Activated CD8-positive, alpha-beta memory T cell treated with anti-CD3 and anti-CD28 coated beads, Interleukin-2, amount 50 U/mL, for 4 hours (primary cell): ENCODE results near the gene COMMD10.

Source experiments
- DNase-seq: peaks from one replicate; pipeline ENCODE4 v3.0.0-alpha.2; 2020

COMMD10 gene

DNA sequence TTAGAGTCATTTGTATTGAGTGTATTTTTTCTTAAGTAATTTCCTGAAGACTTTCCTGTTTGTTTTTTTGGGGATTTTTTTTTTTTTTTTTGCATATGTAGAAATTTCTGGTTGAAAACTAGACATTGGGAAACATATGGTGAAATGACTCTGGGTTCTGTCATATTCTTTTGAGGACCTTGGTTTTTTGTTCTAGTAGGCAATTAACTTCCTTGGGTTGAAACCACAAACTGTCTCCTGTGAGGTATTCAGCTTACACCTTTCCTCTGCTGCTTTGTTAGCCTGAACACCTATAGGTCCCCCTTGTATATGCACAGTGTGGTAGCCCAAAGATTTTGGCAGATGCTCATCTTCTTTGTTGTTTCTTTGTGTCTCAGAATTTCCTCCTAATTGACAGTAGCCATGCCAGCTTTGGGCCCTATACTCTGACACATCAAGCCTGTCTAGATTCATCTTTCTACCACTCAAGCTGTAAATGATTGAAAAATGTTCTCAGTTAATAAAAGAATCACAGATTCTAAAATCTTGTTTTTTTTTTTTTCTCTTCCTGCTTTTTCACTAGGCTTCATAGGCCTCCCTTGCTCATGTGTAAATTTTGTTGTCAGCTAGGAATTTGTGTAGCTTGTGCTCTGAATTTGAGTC, 140.6 kb downstream of the COMMD10 start:
- DNase-seq: no peak

DNA sequence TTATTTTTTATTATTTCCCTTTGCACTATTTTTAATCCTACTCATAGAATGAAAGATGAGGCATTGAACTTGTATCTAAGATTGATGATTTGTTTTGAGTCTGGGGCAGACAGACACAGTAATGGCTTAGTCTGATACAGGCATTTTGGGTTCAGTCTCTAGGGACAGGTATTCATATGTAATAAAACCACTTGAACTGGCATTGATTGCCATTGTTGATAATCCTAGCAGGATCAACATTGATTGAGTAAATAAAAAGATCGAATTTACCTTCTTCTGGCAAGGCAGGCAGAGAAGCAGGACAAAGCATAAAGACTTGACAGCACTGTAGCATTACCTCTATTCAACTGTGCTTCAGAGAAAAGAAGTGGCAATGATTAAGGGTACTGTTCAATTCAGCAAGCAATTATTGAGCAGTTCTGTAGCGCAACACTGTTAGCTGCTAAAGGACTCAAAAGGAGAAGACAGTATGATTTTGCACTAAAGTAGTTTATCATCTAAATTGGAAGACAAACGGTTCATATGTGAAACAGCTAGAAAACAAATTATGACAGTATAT, 144.4 kb downstream of the COMMD10 start:
- no peak for DNase-seq

DNA sequence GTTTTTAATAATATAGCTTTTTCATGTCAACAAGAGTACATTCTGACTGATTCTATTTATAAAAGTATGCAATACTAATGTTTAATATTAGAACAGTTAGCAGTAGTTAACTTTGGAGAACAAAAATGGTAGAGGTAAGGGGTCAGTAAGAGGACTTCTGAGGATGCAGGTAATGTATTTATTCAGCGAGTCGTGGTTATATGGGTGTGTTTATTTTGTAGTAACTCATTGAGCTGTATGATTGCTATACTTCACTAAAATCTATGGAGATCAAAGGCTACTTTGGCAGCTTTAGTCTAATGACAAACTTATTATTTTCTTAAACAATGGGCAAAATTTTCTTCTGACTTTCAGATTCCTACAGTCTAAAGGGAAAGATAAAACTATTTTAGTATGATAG, 146.5 kb downstream of the COMMD10 start:
- DNase-seq: no peak

GRCh38 chr5:116234681-116235080, 149.9 kb downstream of the COMMD10 start:
- DNase-seq: no peak

- no peak for DNase-seq
Measured at GRCh38 chr5:116237917-116238500, 153.2 kb downstream of the COMMD10 start.

DNA sequence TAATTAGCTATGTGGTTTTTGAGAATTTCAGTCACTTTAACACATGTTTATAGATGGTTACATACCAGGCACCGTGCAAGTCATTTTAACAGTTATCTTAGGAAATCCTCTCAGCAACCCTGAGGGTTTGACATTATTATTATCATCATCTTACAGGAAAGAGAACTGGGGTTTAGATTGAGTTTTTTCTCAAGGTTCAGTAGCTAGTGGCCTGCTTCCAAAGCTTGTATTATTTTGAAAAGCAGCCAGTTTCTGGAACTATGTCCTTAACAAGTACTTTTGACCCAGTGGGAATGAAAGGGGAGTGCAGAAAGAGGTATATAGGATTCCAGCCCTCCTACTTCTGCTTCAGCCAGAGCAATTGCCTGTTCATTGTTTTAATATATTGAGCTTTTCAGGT, 157.5 kb downstream of the COMMD10 start:
- DNase-seq: no peak

GRCh38 chr5:116248432-116248831, 163.6 kb downstream of the COMMD10 start:
- no peak for DNase-seq

GRCh38 chr5:116249648-116250047, 164.8 kb downstream of the COMMD10 start:
- DNase-seq: no peak

DNA sequence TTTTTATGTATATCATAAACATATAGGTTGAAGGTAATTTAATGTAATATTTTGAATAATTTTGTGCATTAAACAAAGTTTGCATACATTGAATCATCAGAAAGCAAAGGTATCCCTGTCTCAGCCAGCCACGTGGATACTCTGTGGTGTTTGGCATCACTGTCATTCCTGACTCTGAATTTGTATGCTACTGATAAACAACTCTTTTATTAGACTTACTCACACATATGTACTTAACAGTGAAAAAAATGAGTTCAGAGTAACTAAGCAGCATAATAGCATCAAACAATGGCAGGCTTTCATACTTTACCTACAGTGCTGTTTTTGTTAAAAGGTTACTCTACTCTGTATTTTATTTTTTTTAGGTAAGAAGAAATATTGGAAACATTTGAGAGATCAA, 171.9 kb downstream of the COMMD10 start:
- no peak for DNase-seq

DNA sequence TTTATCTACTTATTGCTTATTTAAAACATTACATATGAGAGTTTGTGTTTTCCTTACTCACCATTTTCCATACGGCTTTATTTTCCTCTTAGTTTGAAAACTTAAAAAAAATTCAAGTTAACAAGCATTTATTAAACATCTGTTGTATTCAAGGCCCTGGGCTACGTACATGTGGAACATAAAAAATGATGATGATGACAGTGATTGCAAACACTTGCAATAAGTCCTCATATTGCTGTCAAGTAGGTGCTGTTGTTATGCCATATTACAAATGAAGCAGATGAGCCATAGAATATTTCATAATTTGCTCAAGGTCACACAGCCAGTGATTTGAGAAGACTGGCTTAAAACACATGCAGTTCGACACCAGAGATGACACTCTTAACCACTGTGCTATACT, 180.6 kb downstream of the COMMD10 start:
- no peak for DNase-seq

GRCh38 chr5:116271446-116272025, 186.7 kb downstream of the COMMD10 start:
- DNase-seq: no peak

- DNase-seq: no peak
Measured at GRCh38 chr5:116272281-116272941, 187.6 kb downstream of the COMMD10 start.

GRCh38 chr5:116273448-116274242, 188.8 kb downstream of the COMMD10 start:
- DNase-seq: no peak

DNA sequence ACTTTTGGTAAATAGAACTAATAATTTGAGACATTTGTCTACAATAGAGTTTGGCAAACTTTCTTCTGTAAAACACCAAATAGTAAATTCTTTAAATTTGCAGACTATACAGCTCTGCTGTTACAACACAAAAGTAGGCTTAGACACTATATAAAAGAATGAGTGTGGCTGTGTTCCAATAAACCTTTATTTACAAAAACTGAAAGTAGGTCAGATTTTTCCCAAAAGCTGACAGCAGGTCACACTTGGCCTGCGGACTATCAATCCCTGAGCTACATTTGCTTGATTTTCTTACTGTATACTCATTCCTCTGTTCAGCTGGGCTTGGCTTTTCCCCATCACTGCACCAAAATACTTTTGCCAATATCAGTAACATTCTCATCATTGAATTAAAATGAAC, 189.4 kb downstream of the COMMD10 start:
- DNase-seq: no peak

- DNase-seq: no peak
Measured at GRCh38 chr5:116275282-116275681, 190.5 kb downstream of the COMMD10 start.

DNA sequence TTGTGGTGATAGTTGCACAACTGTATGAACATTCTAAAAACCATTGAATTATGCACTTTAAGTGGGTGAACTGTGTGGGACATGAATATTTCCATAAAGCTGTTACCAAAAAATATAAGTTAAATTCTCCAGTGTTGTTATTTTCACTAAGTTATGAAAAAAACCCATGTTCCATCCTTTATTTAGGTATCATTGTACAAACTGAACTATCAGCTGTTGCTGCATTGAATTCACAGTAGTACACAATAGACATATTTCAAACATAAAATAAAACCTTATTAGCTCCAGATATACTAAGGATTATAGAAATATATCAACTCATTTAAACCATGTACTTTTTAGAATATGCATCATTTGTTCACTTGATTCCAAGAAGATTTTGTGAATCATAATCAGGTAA, 192.1 kb downstream of the COMMD10 start:
- DNase-seq: no peak

DNA sequence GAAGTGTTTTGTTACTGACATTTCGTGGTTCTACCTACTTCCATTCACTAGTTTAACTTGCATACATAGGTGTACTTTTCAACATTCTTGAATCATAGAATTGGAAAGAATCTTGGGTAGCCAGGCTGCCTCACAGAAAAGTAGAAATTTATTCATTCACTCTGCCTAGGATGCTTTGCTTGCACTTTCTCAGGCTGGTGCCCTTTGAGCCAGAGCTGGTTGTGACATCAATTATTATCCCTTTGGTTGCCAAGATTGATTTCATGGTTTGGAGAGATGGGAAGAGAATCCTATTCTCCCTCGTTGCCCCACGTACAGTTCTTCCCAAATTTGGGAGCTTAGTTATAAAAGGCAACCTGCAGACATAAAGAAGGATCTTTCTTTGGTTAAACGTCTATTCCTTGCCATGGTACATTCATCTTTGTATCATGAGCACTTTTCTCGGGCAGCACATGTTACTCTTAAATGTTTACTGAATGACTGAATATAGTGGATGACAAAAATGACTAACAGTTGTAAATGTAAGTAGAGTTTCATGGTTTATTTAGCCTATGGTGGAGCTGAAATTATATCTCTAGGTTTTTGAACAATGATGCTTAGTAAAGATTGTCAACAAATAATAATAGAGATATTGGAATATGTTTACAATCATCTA, 195.5 kb downstream of the COMMD10 start:
- DNase-seq: no peak

DNA sequence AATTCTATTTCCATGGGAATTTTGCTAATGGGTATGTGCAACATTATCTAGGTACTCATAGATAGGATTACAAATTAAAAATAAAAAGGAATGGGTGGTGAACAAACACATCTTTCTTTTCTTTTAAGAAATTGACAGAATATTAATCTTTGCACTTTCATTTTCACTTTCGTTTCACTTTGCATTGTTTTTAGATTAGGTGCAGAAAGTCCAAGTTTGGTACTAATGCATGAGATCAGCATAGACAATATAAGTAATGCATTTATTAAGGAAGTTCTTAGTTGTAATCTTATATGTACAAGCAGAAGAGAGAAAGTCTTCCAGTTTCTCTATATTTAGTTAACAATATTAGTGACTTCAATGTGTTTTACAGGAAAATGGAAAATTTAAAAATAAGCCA, 196.5 kb downstream of the COMMD10 start:
- DNase-seq: no peak

GRCh38 chr5:116288524-116288923, 203.7 kb downstream of the COMMD10 start:
- DNase-seq: no peak

GRCh38 chr5:116289276-116289675, 204.5 kb downstream of the COMMD10 start:
- DNase-seq: no peak

DNA sequence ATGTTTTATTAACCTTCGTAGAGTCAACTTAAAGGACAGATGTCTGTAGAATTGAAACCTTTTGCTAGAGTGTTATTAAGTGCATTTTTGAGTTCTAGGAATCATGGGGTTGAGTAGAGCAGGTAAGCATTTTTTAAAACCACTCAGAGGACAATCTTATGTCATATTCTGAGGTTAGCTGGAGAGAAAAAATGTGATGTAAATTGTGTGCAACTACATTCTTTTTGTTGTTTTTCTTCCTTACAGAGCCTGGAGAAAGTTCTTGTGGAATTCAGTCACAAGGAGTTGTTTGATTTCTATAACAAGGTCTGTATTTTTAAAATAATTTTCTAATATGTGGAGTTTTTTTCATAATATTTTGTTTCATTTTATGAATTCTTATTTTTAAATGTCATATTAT, 206.4 kb downstream of the COMMD10 start:
- DNase-seq: no peak

DNA sequence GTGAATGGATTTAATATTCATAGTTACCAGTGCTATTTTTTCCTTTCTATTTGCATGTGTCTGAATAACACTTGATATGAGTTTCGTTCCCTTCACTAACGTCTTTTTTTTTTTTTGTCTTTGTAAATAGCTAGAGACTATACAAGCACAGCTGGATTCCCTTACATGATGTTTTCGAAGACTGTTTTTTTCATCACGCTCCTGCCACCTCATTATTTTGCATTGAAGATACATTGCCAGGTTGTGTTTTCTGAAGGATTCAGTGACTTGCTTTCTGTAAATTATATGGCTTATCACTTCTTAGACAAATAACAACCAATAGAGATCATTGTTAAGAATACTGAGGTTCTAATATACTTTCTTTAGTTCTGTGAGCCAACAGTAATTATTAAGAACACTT, 207.5 kb downstream of the COMMD10 start:
- no peak for DNase-seq
